DOHH2 (cell line): ENCODE measurements around the gene PRAMEF5.
"Not testable (repeated sequence)": the region's sequence is repeated elsewhere in the genome, so short reads cannot be mapped to it uniquely, and the experiment has no call there.

Source experiments
- EZH2phosphoT487 ChIP-seq: fragments of 200-600 bp; sonication (generic); IDR thresholded peaks from 2 replicates; pipeline ENCODE4 v1.6.1; 2017; ENCODE audit warnings: borderline replicate concordance, mild to moderate bottlenecking, antibody characterized with exemption, low read length, moderate library complexity, mixed read lengths
- TF ChIP-seq, protein P1 (sequence below): fragments of 200-600 bp; sonication (generic); IDR thresholded peaks from one replicate; pipeline ENCODE4 v1.5.1; 2014; ENCODE audit warnings: antibody characterized with exemption, mild to moderate bottlenecking, low read depth, low read length; ENCODE audit not compliant: poor library complexity, severe bottlenecking

DNA sequence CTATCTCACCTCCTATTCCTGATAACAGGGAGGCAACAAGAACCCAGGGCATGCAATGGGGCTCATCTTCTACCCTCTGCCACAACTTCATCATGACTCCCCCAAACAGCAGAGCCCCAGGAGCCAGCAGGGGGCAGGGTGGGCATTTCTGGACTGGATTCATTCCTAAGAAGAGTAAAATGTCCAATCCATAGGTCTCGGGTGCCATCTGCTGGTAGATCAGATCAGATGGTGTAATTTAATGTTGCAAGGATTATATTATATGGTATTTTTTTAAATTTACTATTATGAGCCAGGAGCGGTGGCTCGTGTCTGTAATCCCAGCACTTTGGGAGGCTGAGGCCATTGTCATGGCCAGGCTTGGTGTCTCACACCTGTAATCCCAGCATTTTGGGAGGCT lies 11.1 kb downstream of the PRAMEF5 start:
- TF ChIP-seq, protein P1, sequence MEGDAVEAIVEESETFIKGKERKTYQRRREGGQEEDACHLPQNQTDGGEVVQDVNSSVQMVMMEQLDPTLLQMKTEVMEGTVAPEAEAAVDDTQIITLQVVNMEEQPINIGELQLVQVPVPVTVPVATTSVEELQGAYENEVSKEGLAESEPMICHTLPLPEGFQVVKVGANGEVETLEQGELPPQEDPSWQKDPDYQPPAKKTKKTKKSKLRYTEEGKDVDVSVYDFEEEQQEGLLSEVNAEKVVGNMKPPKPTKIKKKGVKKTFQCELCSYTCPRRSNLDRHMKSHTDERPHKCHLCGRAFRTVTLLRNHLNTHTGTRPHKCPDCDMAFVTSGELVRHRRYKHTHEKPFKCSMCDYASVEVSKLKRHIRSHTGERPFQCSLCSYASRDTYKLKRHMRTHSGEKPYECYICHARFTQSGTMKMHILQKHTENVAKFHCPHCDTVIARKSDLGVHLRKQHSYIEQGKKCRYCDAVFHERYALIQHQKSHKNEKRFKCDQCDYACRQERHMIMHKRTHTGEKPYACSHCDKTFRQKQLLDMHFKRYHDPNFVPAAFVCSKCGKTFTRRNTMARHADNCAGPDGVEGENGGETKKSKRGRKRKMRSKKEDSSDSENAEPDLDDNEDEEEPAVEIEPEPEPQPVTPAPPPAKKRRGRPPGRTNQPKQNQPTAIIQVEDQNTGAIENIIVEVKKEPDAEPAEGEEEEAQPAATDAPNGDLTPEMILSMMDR: not testable (repeated sequence)
- not testable (repeated sequence) for TF ChIP-seq EZH2phosphoT487
